Glutamatergic neuron (in vitro differentiated cells): ENCODE results near the gene BACH2. TPM values are rescaled to one million over a fixed set of nuclear protein-coding genes. Genes with fewer than 3 reads are reported as not detected.

Source experiments
- DNase-seq: peaks from one replicate; pipeline ENCODE4 v3.0.0; 2022
- H3K27ac Mint-ChIP-seq: one replicate; pipeline ENCODE4 v1.8.0; 2020; ENCODE audit warnings: mild to moderate bottlenecking, mixed read lengths, inconsistent platforms; ENCODE audit not compliant: unreplicated experiment
- H3K27me3 Mint-ChIP-seq: one replicate; pipeline ENCODE4 v1.8.0; 2020; ENCODE audit warnings: mild to moderate bottlenecking, moderate library complexity, mixed read lengths, inconsistent platforms; ENCODE audit not compliant: unreplicated experiment
- H3K36me3 Mint-ChIP-seq: one replicate; pipeline ENCODE4 v1.8.0; 2020; ENCODE audit warnings: mild to moderate bottlenecking, mixed read lengths, inconsistent platforms; ENCODE audit not compliant: unreplicated experiment
- H3K4me1 Mint-ChIP-seq: one replicate; pipeline ENCODE4 v1.8.0; 2020; ENCODE audit warnings: mild to moderate bottlenecking, low read depth, mixed read lengths, inconsistent platforms; ENCODE audit not compliant: unreplicated experiment
- H3K4me3 Mint-ChIP-seq: one replicate; pipeline ENCODE4 v1.8.0; 2020; ENCODE audit warnings: mild to moderate bottlenecking, mixed read lengths, inconsistent platforms; ENCODE audit not compliant: unreplicated experiment
- H3K9me3 Mint-ChIP-seq: one replicate; pipeline ENCODE4 v1.8.0; 2020; ENCODE audit warnings: mild to moderate bottlenecking, moderate library complexity, mixed read lengths, inconsistent platforms; ENCODE audit not compliant: unreplicated experiment
- CTCF ChIP-seq: fragments of 200-600 bp; sonication (generic); IDR thresholded peaks from one replicate; pipeline ENCODE4 v1.5.0; 2021; ENCODE audit not compliant: partially characterized antibody, unreplicated experiment
- total RNA-seq: library from RNA; stranded (reverse); fragmentation: NEBNext Ultra II Directional; extraction: Animal tissue kit (Norgen Biotek cat#: 25700); gene quantifications from one replicate; pipeline ENCODE4 v1.2.1, GENCODE V29; 2021; ENCODE audit not compliant: unreplicated experiment

Gene BACH2
- total RNA-seq, 1 donor from 2014 or later = 96.4 TPM

GRCh38 chr6:90105506-90106170, 191.0 kb downstream of the BACH2 start:
- H3K36me3 Mint-ChIP-seq = peaks cover 18% of the 10 kb centered on the region
- H3K9me3 Mint-ChIP-seq = peaks cover 5% of the 10 kb centered on the region
- H3K27me3 Mint-ChIP-seq = no peaks in the 10 kb centered on the region
- TF ChIP-seq CTCF = no peak
- H3K27ac Mint-ChIP-seq = no peak overlapping the region
- DNase-seq = no peak
- H3K4me3 Mint-ChIP-seq = no peak overlapping the region
- H3K4me1 Mint-ChIP-seq = no peaks in the 10 kb centered on the region

- Mint-ChIP-seq H3K27ac (no peak overlapping the region), H3K36me3 (peaks cover 8% of the 10 kb centered on the region), H3K4me1 (no peaks in the 10 kb centered on the region), H3K9me3 (peaks cover 7% of the 10 kb centered on the region), H3K4me3 (no peak overlapping the region), H3K27me3 (peaks cover 2% of the 10 kb centered on the region)
- no peak for DNase-seq
- TF ChIP-seq CTCF = no peak
These were observed 193.4 kb downstream of the BACH2 start for GRCh38 chr6:90103056-90103800.

- Mint-ChIP-seq H3K4me1 (no peaks in the 10 kb centered on the region), H3K27ac (no peak overlapping the region), H3K36me3 (peaks cover 8% of the 10 kb centered on the region), H3K4me3 (no peak overlapping the region), H3K9me3 (peaks cover 7% of the 10 kb centered on the region), H3K27me3 (peaks cover 2% of the 10 kb centered on the region)
- no peak for TF ChIP-seq CTCF
- no peak for DNase-seq
These were observed 195.2 kb downstream of the BACH2 start for GRCh38 chr6:90101403-90101802.

GRCh38 chr6:90100059-90100665, 196.5 kb downstream of the BACH2 start:
- no peak overlapping the region for H3K27ac Mint-ChIP-seq
- peaks cover 3% of the 10 kb centered on the region for H3K27me3 Mint-ChIP-seq
- no peak for DNase-seq
- peaks cover 7% of the 10 kb centered on the region for H3K9me3 Mint-ChIP-seq
- H3K36me3 Mint-ChIP-seq = peaks cover 8% of the 10 kb centered on the region
- H3K4me1 Mint-ChIP-seq = peaks cover 4% of the 10 kb centered on the region
- TF ChIP-seq CTCF = no peak
- no peak overlapping the region for H3K4me3 Mint-ChIP-seq

- peaks cover 8% of the 10 kb centered on the region for H3K36me3 Mint-ChIP-seq
- peaks cover 5% of the 10 kb centered on the region for H3K9me3 Mint-ChIP-seq
- peaks cover 3% of the 10 kb centered on the region for H3K27me3 Mint-ChIP-seq
- TF ChIP-seq CTCF = no peak
- H3K4me1 Mint-ChIP-seq = peaks cover 4% of the 10 kb centered on the region
- no peak overlapping the region for H3K4me3 Mint-ChIP-seq
- H3K27ac Mint-ChIP-seq = no peak overlapping the region
- no peak for DNase-seq
These were observed 198.0 kb downstream of the BACH2 start for GRCh38 chr6:90098627-90099026.
